ENCODE results near the gene CHAMP1. TPM values are rescaled to one million over a fixed set of nuclear protein-coding genes. Genes with fewer than 3 reads are reported as not detected.
A peak's percentile ranks its signal among the peaks of the same experiment; 100 is the strongest.

CHAMP1 gene
- total and polyA plus RNA-seq, 3 experiments from 2014 or later: 7.3 to 48.3 (median 42.6) TPM

DNA sequence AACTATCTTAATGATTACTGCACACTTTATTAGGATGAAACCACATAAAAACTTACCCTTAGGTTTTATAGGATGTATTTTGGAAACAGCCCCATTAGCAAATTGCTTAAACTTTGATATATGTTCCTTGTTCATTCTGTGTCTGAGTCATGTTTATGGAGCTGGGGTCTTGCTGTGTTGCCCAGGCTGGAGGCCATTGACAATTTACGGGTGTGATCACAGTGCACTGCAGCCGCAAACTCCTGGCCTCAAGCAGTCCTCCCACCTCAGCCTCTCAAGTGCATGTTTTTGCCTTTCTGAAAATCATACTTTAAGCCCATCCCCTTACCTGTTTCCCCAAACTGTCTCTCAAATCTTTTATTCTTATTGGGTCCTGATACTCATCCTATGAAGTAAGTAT, 5.2 kb upstream of the CHAMP1 start:
- Mint-ChIP-seq H3K9me3 (no peaks in the 10 kb centered on the region), H3K27me3 (no peaks in the 10 kb centered on the region), H3K27ac (peak overlapping the region in 1 of 8 donors; percentile 29), H3K36me3 (peaks cover 0 to 26% (median 5%) of the 10 kb centered on the region in 3 donors), H3K4me3 (no peak overlapping the region), H3K4me1 (peaks cover 12 to 14% (median 14%) of the 10 kb centered on the region in 3 donors)
- ChIA-PET POLR2A (no interaction called here), CTCF (no interaction called here)
- Histone ChIP-seq H3K4me1 (ENCODE audit: insufficient read depth, low read length) (peaks cover 11% of the 10 kb centered on the region), H3K27ac (ENCODE audit: low read depth, low read length) (no peak overlapping the region), H3K9me3 (ENCODE audit: low read length) (no peaks in the 10 kb centered on the region), H3K27me3 (ENCODE audit: insufficient read depth, low read length, poor library complexity, severe bottlenecking) (no peaks in the 10 kb centered on the region), H3K36me3 (ENCODE audit: insufficient read depth, low read length) (peaks cover 9% of the 10 kb centered on the region), H3K4me3 (ENCODE audit: low read length) (no peak overlapping the region)
- DNase-seq: no peak

- Histone ChIP-seq H3K36me3 (ENCODE audit: insufficient read depth, low read length) (peaks cover 5% of the 10 kb centered on the region), H3K9me3 (ENCODE audit: low read length) (no peaks in the 10 kb centered on the region), H3K27ac (ENCODE audit: low read depth, low read length) (no peak overlapping the region), H3K27me3 (ENCODE audit: insufficient read depth, low read length, poor library complexity, severe bottlenecking) (no peaks in the 10 kb centered on the region), H3K4me3 (ENCODE audit: low read length) (no peak overlapping the region), H3K4me1 (ENCODE audit: insufficient read depth, low read length) (peaks cover 11% of the 10 kb centered on the region)
- H3K9me3 Mint-ChIP-seq: no peaks in the 10 kb centered on the region
- H3K36me3 Mint-ChIP-seq: peaks cover 0 to 20% (median 5%) of the 10 kb centered on the region in 3 donors
- DNase-seq: no peak
- no peak overlapping the region for H3K4me3 Mint-ChIP-seq
- no peak overlapping the region for H3K27ac Mint-ChIP-seq
- CTCF ChIA-PET: no interaction called here
- peaks cover 15 to 17% (median 16%) of the 10 kb centered on the region in 3 donors for H3K4me1 Mint-ChIP-seq
- H3K27me3 Mint-ChIP-seq: no peaks in the 10 kb centered on the region
- POLR2A ChIA-PET: no interaction called here
Observed at GRCh38 chr13:114309806-114310410, 4.4 kb upstream of the CHAMP1 start.

DNA sequence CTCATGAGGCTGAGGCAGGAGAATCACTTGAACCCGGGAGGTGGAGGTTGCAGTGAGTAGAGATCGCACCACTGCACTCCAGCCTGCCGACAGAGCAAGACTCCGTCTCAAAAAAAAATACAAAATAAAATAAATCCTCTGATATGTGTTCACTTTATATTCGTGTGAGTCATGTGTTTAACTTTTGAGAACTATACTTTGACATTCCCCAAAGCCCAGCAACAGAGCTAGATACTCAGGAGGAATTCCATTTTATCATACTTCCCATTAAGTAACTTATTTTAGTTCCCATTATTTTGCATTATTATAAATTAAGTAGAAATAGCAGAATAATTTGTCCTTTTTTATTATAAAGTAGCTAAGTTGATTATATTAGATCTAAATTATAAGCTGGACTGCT, 3.3 kb upstream of the CHAMP1 start:
- no peaks in the 10 kb centered on the region for H3K9me3 Mint-ChIP-seq
- DNase-seq: no peak
- H3K36me3 ChIP-seq (ENCODE audit: insufficient read depth, low read length): peaks cover 5% of the 10 kb centered on the region
- H3K36me3 Mint-ChIP-seq: peaks cover 0 to 16% (median 5%) of the 10 kb centered on the region in 3 donors
- H3K27me3 Mint-ChIP-seq: no peaks in the 10 kb centered on the region
- no peak overlapping the region for H3K27ac ChIP-seq (ENCODE audit: low read depth, low read length)
- ChIA-PET POLR2A (no interaction called here), CTCF (no interaction called here)
- no peak overlapping the region for H3K4me3 Mint-ChIP-seq
- no peaks in the 10 kb centered on the region for H3K9me3 ChIP-seq (ENCODE audit: low read length)
- no peak overlapping the region for H3K27ac Mint-ChIP-seq
- no peaks in the 10 kb centered on the region for H3K27me3 ChIP-seq (ENCODE audit: insufficient read depth, low read length, poor library complexity, severe bottlenecking)
- peaks cover 11% of the 10 kb centered on the region for H3K4me1 ChIP-seq (ENCODE audit: insufficient read depth, low read length)
- no peak overlapping the region for H3K4me3 ChIP-seq (ENCODE audit: low read length)
- peaks cover 22 to 25% (median 24%) of the 10 kb centered on the region in 3 donors for H3K4me1 Mint-ChIP-seq

DNA sequence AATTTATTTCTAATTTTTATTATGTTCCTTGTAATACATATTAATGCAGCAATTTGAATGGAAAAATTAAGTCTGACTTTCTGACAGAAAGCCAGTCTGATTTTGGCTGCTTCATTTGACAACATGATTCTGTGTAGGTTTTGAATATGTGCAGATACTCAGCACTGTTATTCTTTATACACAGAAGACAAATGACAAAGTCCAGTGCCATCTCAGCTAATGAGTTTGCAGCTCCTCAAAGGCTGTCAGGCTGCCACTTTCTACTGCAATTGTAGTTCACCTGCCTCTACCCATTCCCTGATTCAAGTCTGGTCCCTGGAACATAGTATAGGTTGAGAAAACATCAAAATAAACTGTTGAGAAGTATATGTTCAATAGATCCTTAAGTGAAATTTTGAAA, 2.9 kb upstream of the CHAMP1 start:
- POLR2A ChIA-PET: no interaction called here
- Histone ChIP-seq H3K4me1 (ENCODE audit: insufficient read depth, low read length) (peaks cover 11% of the 10 kb centered on the region), H3K36me3 (ENCODE audit: insufficient read depth, low read length) (peaks cover 5% of the 10 kb centered on the region), H3K9me3 (ENCODE audit: low read length) (no peaks in the 10 kb centered on the region), H3K4me3 (ENCODE audit: low read length) (no peak overlapping the region), H3K27me3 (ENCODE audit: insufficient read depth, low read length, poor library complexity, severe bottlenecking) (no peaks in the 10 kb centered on the region), H3K27ac (ENCODE audit: low read depth, low read length) (no peak overlapping the region)
- H3K36me3 Mint-ChIP-seq: peaks cover 0 to 14% (median 4%) of the 10 kb centered on the region in 3 donors
- no peak for DNase-seq
- CTCF ChIA-PET: no interaction called here
- no peaks in the 10 kb centered on the region for H3K9me3 Mint-ChIP-seq
- no peak overlapping the region for H3K4me3 Mint-ChIP-seq
- peaks cover 22 to 25% (median 24%) of the 10 kb centered on the region in 3 donors for H3K4me1 Mint-ChIP-seq
- no peaks in the 10 kb centered on the region for H3K27me3 Mint-ChIP-seq
- no peak overlapping the region for H3K27ac Mint-ChIP-seq

DNA sequence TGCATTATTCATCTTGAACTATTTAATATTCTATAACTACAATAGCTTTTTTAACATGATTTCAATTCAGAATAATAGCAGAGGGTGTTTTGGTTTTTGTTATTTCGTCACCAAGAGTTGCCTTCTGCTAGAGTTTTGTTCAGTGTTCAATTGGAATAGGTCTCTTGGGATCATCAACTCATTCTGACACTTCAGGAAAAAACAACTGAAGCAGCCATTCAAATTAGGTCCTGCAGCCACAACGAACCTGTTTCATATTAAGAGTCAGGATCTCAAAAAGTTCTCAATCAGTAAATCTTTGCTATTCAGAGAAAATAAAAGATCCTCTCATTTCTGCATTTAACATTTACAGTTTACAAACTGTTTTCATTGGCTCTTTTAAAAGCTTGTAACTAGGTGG, 2.4 kb upstream of the CHAMP1 start:
- H3K27me3 ChIP-seq (ENCODE audit: insufficient read depth, low read length, poor library complexity, severe bottlenecking): no peaks in the 10 kb centered on the region
- Mint-ChIP-seq H3K27me3 (no peaks in the 10 kb centered on the region), H3K4me1 (peaks cover 22 to 30% (median 24%) of the 10 kb centered on the region in 3 donors), H3K4me3 (no peak overlapping the region), H3K27ac (no peak overlapping the region), H3K36me3 (peaks cover 0 to 8% (median 2%) of the 10 kb centered on the region in 3 donors), H3K9me3 (no peaks in the 10 kb centered on the region)
- ChIA-PET POLR2A (interaction anchor here (0.6 kb wide), 1 partner anchor 30 kb away, joined by 3 read pairs; no protein-coding TSS in a partner anchor), CTCF (interaction anchor here (2.4 kb wide), 1 partner anchor 29 kb away, joined by 6 read pairs; no protein-coding TSS in a partner anchor)
- peaks cover 11% of the 10 kb centered on the region for H3K4me1 ChIP-seq (ENCODE audit: insufficient read depth, low read length)
- H3K9me3 ChIP-seq (ENCODE audit: low read length): no peaks in the 10 kb centered on the region
- no peak for DNase-seq
- H3K4me3 ChIP-seq (ENCODE audit: low read length): no peak overlapping the region
- H3K36me3 ChIP-seq (ENCODE audit: insufficient read depth, low read length): peaks cover under 1% of the 10 kb centered on the region
- no peak overlapping the region for H3K27ac ChIP-seq (ENCODE audit: low read depth, low read length)

GRCh38 chr13:114313061-114313860, 1.0 kb upstream of the CHAMP1 start:
- Mint-ChIP-seq H3K36me3 (peaks cover 0 to 5% (median 0%) of the 10 kb centered on the region in 3 donors), H3K4me1 (peaks cover 30 to 40% (median 35%) of the 10 kb centered on the region in 3 donors), H3K27me3 (no peaks in the 10 kb centered on the region), H3K4me3 (peak overlapping the region; percentile 80 to 90 (median 88)), H3K9me3 (no peaks in the 10 kb centered on the region), H3K27ac (peak overlapping the region; percentile 63 to 95 (median 92))
- Histone ChIP-seq H3K36me3 (ENCODE audit: insufficient read depth, low read length) (no peaks in the 10 kb centered on the region), H3K4me3 (ENCODE audit: low read length) (peak overlapping the region; percentile 35), H3K27ac (ENCODE audit: low read depth, low read length) (peak overlapping the region; percentile 64), H3K4me1 (ENCODE audit: insufficient read depth, low read length) (peaks cover 11% of the 10 kb centered on the region), H3K9me3 (ENCODE audit: low read length) (no peaks in the 10 kb centered on the region), H3K27me3 (ENCODE audit: insufficient read depth, low read length, poor library complexity, severe bottlenecking) (no peaks in the 10 kb centered on the region)
- CTCF ChIA-PET: interaction anchor here (1.0 to 2.4 kb wide), 2 partner anchors 27 to 33 kb away, joined by 3 to 6 read pairs; no protein-coding TSS in a partner anchor
- POLR2A ChIA-PET: interaction anchor here (0.6 to 1.5 kb wide), 4 partner anchors 29 to 69 kb away, joined by 3 to 6 read pairs (median 4); partner anchors contain the start of gene UPF3A
- DNase-seq: peak in 1 of 5 donors; percentile 2

DNA sequence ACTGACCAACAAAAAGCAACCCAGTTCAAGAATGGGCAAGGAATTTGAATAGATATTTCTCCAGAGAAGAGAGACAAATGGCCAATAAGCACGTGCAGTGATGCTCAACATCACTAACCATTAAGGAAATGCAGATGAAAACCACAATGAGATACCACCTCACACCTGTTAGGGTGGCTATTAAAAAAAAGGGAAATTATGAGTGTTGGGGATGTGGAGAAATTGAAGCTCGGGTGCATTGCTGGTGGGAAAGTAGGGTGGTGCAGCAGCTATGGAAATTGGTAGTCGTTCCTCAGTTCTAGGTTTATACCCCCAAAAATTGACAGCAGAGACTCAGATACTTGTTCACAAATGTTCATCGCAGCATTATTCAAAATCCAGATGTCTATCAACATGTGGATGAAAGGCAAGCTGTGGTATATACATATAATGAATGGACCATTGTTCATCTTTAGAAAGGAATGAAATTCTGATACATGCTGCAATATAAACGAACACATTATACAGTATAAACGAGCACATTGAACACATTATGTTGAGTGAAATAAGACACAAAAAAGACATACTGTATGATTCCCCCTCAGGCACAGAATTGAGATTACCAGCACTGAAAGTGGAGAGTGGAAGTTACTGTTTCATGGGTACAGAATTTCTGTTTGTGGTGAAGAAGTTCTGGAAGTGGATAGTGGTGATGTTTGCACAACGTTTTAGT, 927 bp downstream of the CHAMP1 start:
- Histone ChIP-seq H3K4me3 (ENCODE audit: low read length) (peak overlapping the region; percentile 35), H3K9me3 (ENCODE audit: low read length) (no peaks in the 10 kb centered on the region), H3K36me3 (ENCODE audit: insufficient read depth, low read length) (no peaks in the 10 kb centered on the region), H3K4me1 (ENCODE audit: insufficient read depth, low read length) (peaks cover 11% of the 10 kb centered on the region), H3K27ac (ENCODE audit: low read depth, low read length) (peak overlapping the region; percentile 64), H3K27me3 (ENCODE audit: insufficient read depth, low read length, poor library complexity, severe bottlenecking) (no peaks in the 10 kb centered on the region)
- no peaks in the 10 kb centered on the region for H3K9me3 Mint-ChIP-seq
- peak overlapping the region; percentile 52 to 96 (median 84) for H3K27ac Mint-ChIP-seq
- H3K4me1 Mint-ChIP-seq: peaks cover 50 to 58% (median 54%) of the 10 kb centered on the region in 3 donors
- peak in 2 of 5 donors; percentile 44 to 52 for DNase-seq
- H3K27me3 Mint-ChIP-seq: no peaks in the 10 kb centered on the region
- H3K36me3 Mint-ChIP-seq: peaks cover 0 to 14% (median 0%) of the 10 kb centered on the region in 3 donors
- POLR2A ChIA-PET: interaction anchor here (0.8 kb wide), 1 partner anchor 34 kb away, joined by 5 read pairs; the partner anchor contains the start of gene UPF3A
- peak overlapping the region; percentile 71 to 88 (median 86) for H3K4me3 Mint-ChIP-seq
- CTCF ChIA-PET: no interaction called here

All from CD8-positive, alpha-beta memory T cell (primary cell).